GM12892 (cell line): ENCODE data around the gene HPS5.
A peak's percentile ranks its signal among the peaks of the same experiment; 100 is the strongest.
"Not testable (repeated sequence)": the region's sequence is repeated elsewhere in the genome, so short reads cannot be mapped to it uniquely, and the experiment has no call there.

Experiments
- DNase-seq: peaks from one replicate; pipeline ENCODE4 v3.0.0; 2011; ENCODE audit not compliant: insufficient read length
- FAIRE-seq: peaks from 2 replicates; lab custom pipeline; 2011; peaks lifted over from hg19 to GRCh38; lab: Jason Lieb, UNC
- POLR2A ChIP-seq: IDR thresholded peaks from 2 replicates; pipeline ENCODE4 v1.6.1; 2011; ENCODE audit warnings: low read depth, low read length, control low read depth
- POLR2AphosphoS5 ChIP-seq: IDR thresholded peaks from 2 replicates; pipeline ENCODE4 v1.6.1; 2011; ENCODE audit warnings: low read depth, low read length, control low read depth
- TAF1 ChIP-seq: IDR thresholded peaks from 2 replicates; pipeline ENCODE4 v1.6.1; 2011; ENCODE audit warnings: low read depth, mild to moderate bottlenecking, control low read depth, low read length, borderline replicate concordance

HPS5 gene

DNA sequence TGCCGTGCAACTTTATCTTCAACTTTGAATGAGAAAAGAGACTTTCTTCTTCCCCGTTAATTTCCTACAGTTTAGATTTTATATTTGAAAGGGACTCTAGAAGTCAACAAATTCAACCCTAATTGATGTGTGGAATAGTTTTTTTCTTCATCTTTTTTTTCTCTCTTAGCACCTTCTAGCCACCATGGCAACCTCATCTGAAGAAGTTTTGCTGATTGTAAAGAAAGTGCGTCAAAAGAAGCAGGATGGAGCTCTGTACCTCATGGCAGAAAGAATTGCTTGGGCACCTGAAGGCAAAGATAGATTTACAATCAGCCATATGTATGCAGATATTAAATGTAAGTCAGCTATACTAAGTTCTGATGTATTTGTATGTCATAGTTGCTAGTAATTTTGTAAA, 11.0 kb upstream of the HPS5 start:
- TF ChIP-seq POLR2AphosphoS5 (no peak), POLR2A (no peak), TAF1 (no peak)
- FAIRE-seq (no peak), DNase-seq (no peak)

DNA sequence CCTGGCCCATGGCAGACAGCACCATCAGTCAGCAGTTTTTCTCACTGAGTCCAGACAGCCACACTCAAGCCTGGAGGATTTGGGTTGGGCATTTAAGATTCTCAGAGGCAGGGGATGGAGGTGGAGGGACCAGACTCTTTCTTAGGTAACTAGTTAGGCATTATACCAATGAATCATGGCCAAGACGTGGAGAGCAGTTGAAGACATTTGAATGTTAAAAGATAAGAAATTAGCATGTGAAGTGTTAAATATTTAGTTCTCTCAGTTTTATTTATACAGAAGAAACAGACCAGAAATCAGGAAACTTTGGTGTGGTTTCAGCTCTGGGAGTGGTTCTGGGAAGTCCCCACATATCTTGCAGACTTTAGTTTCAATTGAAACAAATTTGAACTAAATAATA, 10.4 kb upstream of the HPS5 start:
- FAIRE-seq = no peak
- TF ChIP-seq TAF1 = no peak
- TF ChIP-seq POLR2AphosphoS5 = no peak
- no peak for TF ChIP-seq POLR2A
- DNase-seq = no peak

DNA sequence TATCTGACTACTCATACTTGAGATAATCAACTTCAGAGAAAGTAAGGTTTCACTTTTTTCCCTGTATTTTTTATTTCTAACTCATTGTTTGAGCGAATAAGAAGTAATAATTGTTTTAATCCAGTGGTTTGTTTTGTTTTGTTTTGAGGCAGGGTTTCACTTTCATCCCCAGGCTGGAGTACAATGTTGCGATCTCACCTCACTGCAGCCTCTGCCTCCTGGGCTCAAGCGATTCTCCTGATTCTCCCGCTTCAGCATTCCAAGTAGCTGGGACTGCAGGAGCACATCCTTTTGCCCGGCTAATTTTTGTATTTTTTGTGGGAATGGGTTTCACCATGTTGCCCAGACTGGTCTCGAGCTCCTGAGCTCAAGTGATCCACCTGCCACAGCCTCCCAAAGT, 9.0 kb upstream of the HPS5 start:
- DNase-seq (no peak), FAIRE-seq (no peak)
- TF ChIP-seq POLR2AphosphoS5 = no peak

DNA sequence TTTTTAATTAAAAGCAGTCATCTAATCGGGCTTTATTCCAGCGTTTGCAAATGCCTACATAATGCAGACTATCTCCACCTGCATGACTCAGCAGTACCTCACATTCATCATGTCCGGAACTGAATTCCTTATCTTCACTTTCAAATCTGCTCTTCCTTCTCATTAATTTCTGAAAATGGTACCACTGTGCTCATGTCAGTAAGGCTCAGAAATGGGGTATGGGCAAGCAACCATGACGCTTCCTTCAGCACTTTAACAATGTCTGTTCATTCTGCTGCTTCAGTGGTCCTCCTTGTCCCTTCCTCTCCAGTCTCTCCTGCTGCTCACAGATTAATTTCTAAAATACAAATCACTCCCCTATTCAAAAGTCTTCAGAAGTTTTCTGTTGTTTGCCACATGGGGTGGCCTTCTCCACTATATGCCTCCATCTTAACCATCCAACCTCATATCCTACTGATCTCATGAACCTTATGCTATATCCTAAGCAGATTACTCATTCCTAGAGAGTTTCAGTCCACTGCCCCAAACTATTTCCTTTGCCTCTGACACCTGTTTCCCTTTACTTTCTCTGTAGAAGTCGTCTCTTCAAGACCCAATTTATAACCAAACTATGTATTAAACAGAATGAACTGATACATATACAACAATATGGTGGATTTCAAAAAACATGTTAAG, 7.4 kb upstream of the HPS5 start:
- TF ChIP-seq POLR2A (no peak), POLR2AphosphoS5 (0 out of 2 replicates have a peak, but pooled peaks have one; percentile 24), TAF1 (no peak)
- FAIRE-seq (peak; percentile 90), DNase-seq (peak; percentile 18)

DNA sequence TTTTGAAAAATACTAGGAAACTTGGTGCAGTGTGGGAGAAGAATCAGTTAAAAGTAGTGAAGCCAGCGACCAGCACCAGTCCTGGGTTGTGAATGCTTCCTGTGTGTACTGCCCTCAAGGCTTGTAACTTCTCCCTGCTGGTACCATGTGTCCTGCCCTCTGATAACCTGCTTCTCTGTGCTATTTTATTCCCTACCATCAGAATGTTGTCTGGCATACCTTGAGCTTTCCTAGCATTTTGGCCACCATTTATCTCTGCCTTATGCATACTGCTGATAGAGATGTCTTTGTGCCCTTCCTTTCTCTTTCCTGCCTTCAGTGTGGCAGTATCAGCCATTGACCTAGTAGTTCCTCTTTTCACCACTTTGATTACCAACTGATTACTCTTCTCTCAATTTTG, 2.4 kb upstream of the HPS5 start:
- DNase-seq = no peak
- FAIRE-seq = no peak
- TF ChIP-seq POLR2AphosphoS5 (no peak), POLR2A (no peak)

DNA sequence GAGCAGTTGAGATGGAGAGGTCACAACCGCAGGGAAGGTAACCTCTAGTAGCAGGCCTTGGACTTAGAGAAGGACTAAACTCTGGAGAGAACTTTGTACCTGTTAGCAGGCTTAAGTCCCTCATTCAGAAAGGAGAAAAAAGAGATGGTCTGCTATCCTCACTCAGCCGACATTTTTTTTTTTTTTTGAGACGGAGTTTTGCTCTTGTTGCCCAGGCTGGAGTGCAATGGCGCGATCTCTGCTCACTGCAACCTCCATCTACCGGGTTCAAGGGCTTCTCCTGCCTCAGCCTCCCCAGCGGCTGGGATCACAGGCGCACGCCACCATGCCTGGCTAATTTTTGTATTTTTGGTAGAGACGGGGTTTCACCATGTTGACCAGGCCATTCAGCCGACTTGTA, 1.9 kb upstream of the HPS5 start:
- DNase-seq, FAIRE-seq: not testable (repeated sequence)

DNA sequence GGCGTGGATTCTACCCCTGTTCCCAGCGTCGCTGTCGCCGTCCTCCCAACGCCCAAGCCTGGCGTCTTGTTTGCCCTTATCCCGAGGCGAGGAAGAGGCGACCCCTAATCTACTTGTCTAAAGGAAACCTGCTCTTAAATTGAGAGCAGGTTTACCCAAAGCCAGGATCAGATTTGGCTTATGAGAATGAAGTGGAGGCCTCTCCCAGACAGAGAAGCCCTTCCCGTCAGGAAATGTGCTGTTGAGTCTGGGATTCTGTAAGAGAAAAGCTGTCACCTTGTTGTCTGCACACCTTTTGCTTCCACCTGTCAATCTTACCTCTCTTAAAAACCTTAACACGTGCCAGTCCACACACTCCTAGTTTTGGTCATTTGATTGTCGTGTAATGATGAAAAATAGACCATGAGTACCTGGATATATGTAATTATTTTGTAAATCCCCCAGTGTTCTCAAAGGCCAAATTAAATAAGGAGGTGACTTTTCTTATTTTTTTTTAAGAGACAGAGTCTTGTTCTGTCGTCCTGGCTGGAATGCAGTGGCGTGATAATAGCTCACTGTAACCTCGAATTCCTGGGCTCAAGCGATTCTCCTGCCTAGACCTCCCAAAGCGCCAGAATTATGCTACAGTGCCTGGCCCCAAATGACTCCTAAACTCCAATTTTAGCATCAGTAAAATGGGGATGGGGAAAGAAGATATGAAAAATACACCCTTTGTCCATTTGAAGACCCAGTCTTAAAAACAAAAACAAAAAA, 1.1 kb upstream of the HPS5 start:
- FAIRE-seq (peak; percentile 57), DNase-seq (no peak)
- no peak for TF ChIP-seq POLR2A
- no peak for TF ChIP-seq TAF1
- no peak for TF ChIP-seq POLR2AphosphoS5

DNA sequence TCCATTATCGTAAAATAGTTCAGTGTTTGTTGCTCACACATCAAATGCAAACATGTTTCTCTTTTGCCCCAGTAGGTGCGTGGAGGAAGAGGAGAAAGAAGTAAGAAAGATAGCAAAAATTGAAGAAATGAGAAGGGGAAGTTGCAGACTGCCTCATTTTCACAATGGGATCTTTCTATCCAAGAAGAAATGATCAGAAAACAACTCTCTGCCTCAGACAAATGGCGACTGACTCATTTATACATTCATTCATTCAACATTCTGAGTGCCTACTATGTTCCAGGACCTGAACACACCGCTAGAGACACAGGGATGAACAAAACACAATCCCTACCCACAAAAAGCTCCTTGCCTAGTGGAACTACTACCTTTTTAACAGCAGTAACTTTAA, 367 bp downstream of the HPS5 start:
- TF ChIP-seq POLR2A (no peak), TAF1 (no peak), POLR2AphosphoS5 (no peak)
- DNase-seq = no peak
- FAIRE-seq = no peak

DNA sequence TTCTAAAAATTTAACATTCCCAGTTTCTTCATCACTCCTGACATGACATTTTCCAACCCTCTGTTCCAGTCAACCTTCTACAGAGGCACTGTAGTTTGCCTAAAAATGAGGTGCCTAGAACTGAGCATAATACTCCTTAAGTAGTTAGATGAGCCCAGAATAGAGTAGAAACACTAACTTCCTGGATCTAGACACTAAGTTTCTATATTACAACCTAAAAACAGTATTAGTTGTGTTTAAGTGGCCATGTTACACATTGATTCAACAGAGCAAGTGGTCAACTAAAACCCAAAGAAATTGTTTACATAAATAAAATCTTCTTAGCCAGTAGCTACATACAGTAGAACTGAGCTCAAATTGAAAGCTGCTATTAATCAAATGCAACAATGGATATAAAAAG, 1.3 kb downstream of the HPS5 start:
- DNase-seq = no peak
- TF ChIP-seq POLR2AphosphoS5 (no peak), POLR2A (no peak), TAF1 (no peak)
- FAIRE-seq = peak; percentile 61

DNA sequence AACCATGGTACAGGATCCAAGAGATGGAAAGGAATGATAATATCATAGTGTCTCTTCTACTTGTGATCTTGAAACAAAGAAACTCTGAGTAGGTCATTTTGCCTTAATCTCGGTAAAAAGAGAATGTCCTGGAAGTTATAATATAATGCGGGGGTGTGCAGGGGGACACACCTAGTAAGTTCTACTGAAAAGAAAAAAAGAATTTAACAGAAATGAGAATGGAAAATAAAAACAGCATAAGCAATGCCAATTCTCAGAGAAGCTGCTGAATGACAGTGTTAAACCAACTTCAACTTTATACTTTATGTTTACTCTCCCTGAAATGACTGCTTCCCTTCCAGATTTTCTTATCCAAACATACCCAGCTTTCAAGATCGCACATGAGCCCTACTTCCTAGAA, 2.0 kb downstream of the HPS5 start:
- FAIRE-seq (no peak), DNase-seq (no peak)
- no peak for TF ChIP-seq TAF1
- no peak for TF ChIP-seq POLR2AphosphoS5
- TF ChIP-seq POLR2A = no peak

DNA sequence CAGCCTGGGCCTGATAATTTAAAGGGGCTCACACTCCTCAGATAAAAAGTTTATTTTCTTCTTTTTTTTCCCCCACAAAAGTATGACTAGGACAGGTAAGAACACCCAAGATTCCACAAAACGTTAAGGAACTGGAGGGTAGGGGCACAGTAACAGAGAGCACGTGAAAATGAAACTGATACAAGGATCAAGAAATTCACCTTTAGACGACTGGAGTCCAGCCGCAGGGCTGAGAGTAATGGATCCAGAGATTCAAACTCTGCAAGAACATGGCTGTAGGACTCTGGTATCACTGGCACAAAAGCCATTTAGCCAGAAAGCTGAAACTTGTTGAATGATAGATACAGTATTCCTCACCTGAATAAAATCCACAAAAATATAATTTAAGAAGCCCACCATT, 4.4 kb downstream of the HPS5 start:
- no peak for FAIRE-seq
- TF ChIP-seq POLR2A (no peak), POLR2AphosphoS5 (no peak), TAF1 (no peak)
- no peak for DNase-seq

DNA sequence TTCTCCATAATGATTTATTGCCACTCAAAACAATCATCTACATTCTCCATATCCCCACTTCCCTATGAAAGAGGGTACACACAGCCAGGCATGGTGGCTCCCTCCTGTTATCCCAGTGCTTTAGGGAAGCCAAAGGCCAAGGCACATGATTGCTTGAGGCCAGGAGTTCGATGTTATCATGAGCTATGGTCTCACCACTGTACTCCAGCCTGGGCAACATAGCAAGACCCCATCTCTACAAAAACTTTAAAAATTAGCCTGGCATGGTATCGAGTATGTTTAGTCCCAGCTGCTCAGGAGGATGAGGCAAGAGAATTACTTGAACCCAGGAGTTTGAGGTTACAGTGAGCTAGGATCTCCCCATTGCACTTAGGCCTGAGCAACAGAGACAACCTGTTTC, 6.0 kb downstream of the HPS5 start:
- FAIRE-seq = no peak
- DNase-seq = no peak

More for the DNA sequence above, 6.0 kb downstream of the HPS5 start:
- TF ChIP-seq POLR2AphosphoS5 (no peak), TAF1 (no peak)
